Measurements from ENCODE around the gene EFS.

The EFS gene

GRCh38 chr14:23378612-23379220 is 13.7 kb upstream of the EFS start:
- no peak for DNase-seq
- no peak for TF ChIP-seq POLR2A (IDR thresholded peaks at IDR 0.05; ENCODE audit: low read length)
- TF ChIP-seq GATA1 (IDR thresholded peaks at IDR 0.05; ENCODE audit: low read depth, low read length) = no peak

- TF ChIP-seq POLR2A (IDR thresholded peaks at IDR 0.05; ENCODE audit: low read length) = no peak
- no peak for TF ChIP-seq GATA1 (IDR thresholded peaks at IDR 0.05; ENCODE audit: low read depth, low read length)
- no peak for DNase-seq
These were observed 12.9 kb upstream of the EFS start for GRCh38 chr14:23377573-23378563.

- TF ChIP-seq POLR2A (IDR thresholded peaks at IDR 0.05; ENCODE audit: low read length) (no peak), GATA1 (IDR thresholded peaks at IDR 0.05; ENCODE audit: low read depth, low read length) (no peak)
- no peak for DNase-seq
These were observed 12.2 kb upstream of the EFS start for GRCh38 chr14:23377198-23377550.

- DNase-seq = no peak
- no peak for TF ChIP-seq GATA1 (IDR thresholded peaks at IDR 0.05; ENCODE audit: low read depth, low read length)
- TF ChIP-seq POLR2A (IDR thresholded peaks at IDR 0.05; ENCODE audit: low read length) = no peak
These were observed 11.7 kb upstream of the EFS start, which contains the start of gene CMTM5 for GRCh38 chr14:23376482-23377197. TSS of gene CMTM5 (plus strand) at chr14:23377046. CDS start at chr14:23377252, 206 bp downstream.

- TF ChIP-seq POLR2A (IDR thresholded peaks at IDR 0.05; ENCODE audit: low read length) (no peak), GATA1 (IDR thresholded peaks at IDR 0.05; ENCODE audit: low read depth, low read length) (no peak)
- no peak for DNase-seq
These were observed 10.7 kb upstream of the EFS start for GRCh38 chr14:23375527-23376251.

- TF ChIP-seq POLR2A (IDR thresholded peaks at IDR 0.05; ENCODE audit: low read length) (no peak), GATA1 (IDR thresholded peaks at IDR 0.05; ENCODE audit: low read depth, low read length) (no peak)
- no peak for DNase-seq
These were observed 8.1 kb upstream of the EFS start for GRCh38 chr14:23373041-23373440.

- no peak for TF ChIP-seq GATA1 (IDR thresholded peaks at IDR 0.05; ENCODE audit: low read depth, low read length)
- no peak for TF ChIP-seq POLR2A (IDR thresholded peaks at IDR 0.05; ENCODE audit: low read length)
- DNase-seq = no peak
These were observed 7.5 kb upstream of the EFS start, which contains the start of gene IL25 for GRCh38 chr14:23372509-23372908. TSS of gene IL25 (plus strand) at chr14:23372809.

GRCh38 chr14:23371865-23372264 is 6.9 kb upstream of the EFS start:
- TF ChIP-seq GATA1 (IDR thresholded peaks at IDR 0.05; ENCODE audit: low read depth, low read length) (no peak), POLR2A (IDR thresholded peaks at IDR 0.05; ENCODE audit: low read length) (no peak)
- no peak for DNase-seq

- DNase-seq = no peak
- no peak for TF ChIP-seq GATA1 (IDR thresholded peaks at IDR 0.05; ENCODE audit: low read depth, low read length)
These were observed 5.2 kb upstream of the EFS start for GRCh38 chr14:23370221-23370620.

- TF ChIP-seq POLR2A (IDR thresholded peaks at IDR 0.05; ENCODE audit: low read length) (no peak), GATA1 (IDR thresholded peaks at IDR 0.05; ENCODE audit: low read depth, low read length) (no peak)
- no peak for DNase-seq
These were observed 1.5 kb upstream of the EFS start for GRCh38 chr14:23366426-23366921.

- no peak for DNase-seq
- TF ChIP-seq GATA1 (IDR thresholded peaks at IDR 0.05; ENCODE audit: low read depth, low read length) (no peak), POLR2A (IDR thresholded peaks at IDR 0.05; ENCODE audit: low read length) (no peak)
These were observed 907 bp upstream of the EFS start for GRCh38 chr14:23365732-23366425.

- TF ChIP-seq POLR2A (IDR thresholded peaks at IDR 0.05; ENCODE audit: low read length) (no peak), GATA1 (IDR thresholded peaks at IDR 0.05; ENCODE audit: low read depth, low read length) (no peak)
- DNase-seq = no peak
These were observed 572 bp downstream of the EFS start for GRCh38 chr14:23364164-23365035.
